Karpas-422 (cell line): ENCODE results near the gene DIP2B. TPM values are rescaled to one million over a fixed set of nuclear protein-coding genes. Genes with fewer than 3 reads are reported as not detected.

Experiments used
- DNase-seq: peaks from one replicate; pipeline ENCODE4 v3.0.0-alpha.2; 2015
- H2AFZ ChIP-seq: fragments of 200-600 bp; sonication (generic); 2 replicates; pipeline ENCODE4 v1.6.1; 2014; ENCODE audit warnings: antibody characterized with exemption, low read length, mixed read lengths
- H3K27ac ChIP-seq: fragments of 200-600 bp; sonication (generic); 2 replicates; pipeline ENCODE4 v1.5.1; 2014; ENCODE audit warnings: mild to moderate bottlenecking, low read length, moderate library complexity
- H3K27me3 ChIP-seq: fragments of 200-600 bp; sonication (generic); 2 replicates; pipeline ENCODE4 v1.6.1; 2014; ENCODE audit warnings: low read length, mixed read lengths
- H3K36me3 ChIP-seq: fragments of 200-600 bp; sonication (generic); 2 replicates; pipeline ENCODE4 v1.6.1; 2014; ENCODE audit warnings: low read length, mixed read lengths; ENCODE audit not compliant: insufficient read depth
- H3K4me1 ChIP-seq: fragments of 200-600 bp; sonication (generic); 2 replicates; pipeline ENCODE4 v1.6.1; 2014; ENCODE audit warnings: mild to moderate bottlenecking, low read length, mixed read lengths
- H3K4me2 ChIP-seq: fragments of 200-600 bp; sonication (generic); 2 replicates; pipeline ENCODE4 v1.6.1; 2014; ENCODE audit warnings: low read length, low read depth, mild to moderate bottlenecking; ENCODE audit not compliant: poor library complexity, severe bottlenecking
- H3K4me3 ChIP-seq: fragments of 200-600 bp; sonication (generic); 2 replicates; pipeline ENCODE4 v1.5.1; 2014; ENCODE audit warnings: mild to moderate bottlenecking, antibody characterized with exemption, low read length, mixed read lengths
- H3K79me2 ChIP-seq: fragments of 200-600 bp; sonication (generic); 2 replicates; pipeline ENCODE4 v1.6.1; 2014; ENCODE audit warnings: mild to moderate bottlenecking, low read length, mixed read lengths
- H3K9ac ChIP-seq: fragments of 200-600 bp; sonication (generic); 2 replicates; pipeline ENCODE4 v1.6.0; 2014; ENCODE audit warnings: low read length
- H3K9me2 ChIP-seq: fragments of 200-600 bp; sonication (generic), shearing (Covaris generic); replicated peaks from 2 replicates; pipeline ENCODE4 v1.6.0; 2014; ENCODE audit warnings: mild to moderate bottlenecking, low read length, moderate library complexity; ENCODE audit not compliant: insufficient read depth
- H3K9me3 ChIP-seq: fragments of 300-700, 200-600 bp; sonication (generic); 2 replicates; pipeline ENCODE4 v1.6.1; 2014; ENCODE audit warnings: low read length, mixed read lengths
- H4K20me1 ChIP-seq: fragments of 200-600 bp; sonication (generic); 2 replicates; pipeline ENCODE4 v1.6.1; 2014; ENCODE audit warnings: mild to moderate bottlenecking, antibody characterized with exemption, low read length, low read depth; ENCODE audit not compliant: insufficient read depth
- total RNA-seq: library from RNA; depleted of rRNA; stranded (reverse); fragments of >200 nt; shearing (Covaris generic); gene quantifications from 2 replicates; pipeline ENCODE4 v1.2.3, GENCODE V29; 2014; ENCODE audit warnings: low replicate concordance

DIP2B gene
- total RNA-seq, 1 experiment from 2014 or later, result 37.5 TPM

GRCh38 chr12:50642035-50642451, 137.3 kb downstream of the DIP2B start:
- H3K4me1 ChIP-seq, result peaks cover 39% of the 10 kb centered on the region
- no peaks in the 10 kb centered on the region for H3K27me3 ChIP-seq
- no peaks in the 10 kb centered on the region for H3K9me3 ChIP-seq
- H3K4me3 ChIP-seq, result no peak overlapping the region
- no peak overlapping the region for H3K4me2 ChIP-seq
- no peak overlapping the region for H2AFZ ChIP-seq
- no peaks in the 10 kb centered on the region for H3K9me2 ChIP-seq
- no peaks in the 10 kb centered on the region for H4K20me1 ChIP-seq
- H3K27ac ChIP-seq, result no peak overlapping the region
- H3K79me2 ChIP-seq, result peaks cover 57% of the 10 kb centered on the region
- H3K36me3 ChIP-seq, result no peaks in the 10 kb centered on the region
- no peak for DNase-seq
- no peak overlapping the region for H3K9ac ChIP-seq

- DNase-seq, result no peak
- H3K9me2 ChIP-seq, result no peaks in the 10 kb centered on the region
- no peaks in the 10 kb centered on the region for H3K9me3 ChIP-seq
- H2AFZ ChIP-seq, result no peak overlapping the region
- H4K20me1 ChIP-seq, result no peaks in the 10 kb centered on the region
- H3K27me3 ChIP-seq, result no peaks in the 10 kb centered on the region
- no peak overlapping the region for H3K27ac ChIP-seq
- no peak overlapping the region for H3K9ac ChIP-seq
- H3K79me2 ChIP-seq, result peaks cover 61% of the 10 kb centered on the region
- H3K36me3 ChIP-seq, result no peaks in the 10 kb centered on the region
- no peak overlapping the region for H3K4me3 ChIP-seq
- no peak overlapping the region for H3K4me2 ChIP-seq
- H3K4me1 ChIP-seq, result peaks cover 32% of the 10 kb centered on the region
Measured at GRCh38 chr12:50642761-50643160, 138.0 kb downstream of the DIP2B start.

DNA sequence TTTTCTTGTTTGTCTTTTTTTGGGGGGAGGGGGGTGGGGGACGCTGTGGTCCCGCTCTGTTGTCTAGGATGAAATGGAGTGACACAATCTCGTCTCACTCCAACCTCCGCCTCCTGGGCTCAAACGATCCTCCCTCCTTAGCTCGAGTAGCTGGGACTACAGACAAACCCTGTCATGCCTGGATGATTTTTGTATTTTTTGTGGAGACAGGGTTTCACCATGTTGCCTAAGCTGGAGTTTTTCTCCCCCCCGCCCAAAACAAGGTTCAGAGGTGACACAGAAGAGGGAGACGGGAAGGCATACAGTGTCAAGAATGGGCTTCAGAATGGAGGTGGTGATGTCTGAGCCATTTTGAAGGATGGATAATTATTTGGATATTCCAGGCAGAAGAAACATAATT, 142.2 kb downstream of the DIP2B start:
- Histone ChIP-seq H3K4me1 (no peaks in the 10 kb centered on the region), H3K36me3 (no peaks in the 10 kb centered on the region), H3K9me2 (no peaks in the 10 kb centered on the region), H3K27me3 (no peaks in the 10 kb centered on the region), H3K9ac (no peak overlapping the region), H3K4me2 (no peak overlapping the region), H3K9me3 (no peaks in the 10 kb centered on the region), H2AFZ (no peak overlapping the region), H4K20me1 (no peaks in the 10 kb centered on the region), H3K79me2 (peaks cover 47% of the 10 kb centered on the region), H3K4me3 (no peak overlapping the region), H3K27ac (no peak overlapping the region)
- DNase-seq, result no peak

- Histone ChIP-seq H4K20me1 (no peaks in the 10 kb centered on the region), H3K27ac (no peak overlapping the region), H3K9ac (no peak overlapping the region), H3K36me3 (no peaks in the 10 kb centered on the region), H3K4me3 (no peak overlapping the region), H3K4me2 (no peak overlapping the region), H2AFZ (no peak overlapping the region), H3K79me2 (peaks cover 46% of the 10 kb centered on the region), H3K4me1 (no peaks in the 10 kb centered on the region), H3K9me3 (no peaks in the 10 kb centered on the region), H3K27me3 (no peaks in the 10 kb centered on the region), H3K9me2 (no peaks in the 10 kb centered on the region)
- DNase-seq, result no peak
Measured at GRCh38 chr12:50647479-50647878, 142.7 kb downstream of the DIP2B start.

- H3K79me2 ChIP-seq, result peaks cover 58% of the 10 kb centered on the region
- no peaks in the 10 kb centered on the region for H3K9me2 ChIP-seq
- no peaks in the 10 kb centered on the region for H3K36me3 ChIP-seq
Measured at GRCh38 chr12:50650285-50650684, 145.5 kb downstream of the DIP2B start.

GRCh38 chr12:50655374-50655921, 150.7 kb downstream of the DIP2B start:
- peaks cover 70% of the 10 kb centered on the region for H3K79me2 ChIP-seq
- H2AFZ ChIP-seq, result no peak overlapping the region
- H3K4me2 ChIP-seq, result no peak overlapping the region
- H3K36me3 ChIP-seq, result no peaks in the 10 kb centered on the region
- DNase-seq, result no peak
- no peaks in the 10 kb centered on the region for H3K27me3 ChIP-seq
- H3K4me1 ChIP-seq, result no peaks in the 10 kb centered on the region
- no peaks in the 10 kb centered on the region for H3K9me2 ChIP-seq
- no peak overlapping the region for H3K27ac ChIP-seq
- no peaks in the 10 kb centered on the region for H4K20me1 ChIP-seq
- no peak overlapping the region for H3K9ac ChIP-seq
- H3K9me3 ChIP-seq, result no peaks in the 10 kb centered on the region
- no peak overlapping the region for H3K4me3 ChIP-seq

More at GRCh38 chr12:50650285-50650684, 145.5 kb downstream of the DIP2B start:
- H3K27me3 ChIP-seq, result no peaks in the 10 kb centered on the region
- no peak overlapping the region for H3K9ac ChIP-seq
- no peak for DNase-seq
- H3K4me3 ChIP-seq, result no peak overlapping the region
- H3K4me1 ChIP-seq, result no peaks in the 10 kb centered on the region
- H4K20me1 ChIP-seq, result no peaks in the 10 kb centered on the region
- H2AFZ ChIP-seq, result no peak overlapping the region
- no peak overlapping the region for H3K27ac ChIP-seq
- no peak overlapping the region for H3K4me2 ChIP-seq
- no peaks in the 10 kb centered on the region for H3K9me3 ChIP-seq

DNA sequence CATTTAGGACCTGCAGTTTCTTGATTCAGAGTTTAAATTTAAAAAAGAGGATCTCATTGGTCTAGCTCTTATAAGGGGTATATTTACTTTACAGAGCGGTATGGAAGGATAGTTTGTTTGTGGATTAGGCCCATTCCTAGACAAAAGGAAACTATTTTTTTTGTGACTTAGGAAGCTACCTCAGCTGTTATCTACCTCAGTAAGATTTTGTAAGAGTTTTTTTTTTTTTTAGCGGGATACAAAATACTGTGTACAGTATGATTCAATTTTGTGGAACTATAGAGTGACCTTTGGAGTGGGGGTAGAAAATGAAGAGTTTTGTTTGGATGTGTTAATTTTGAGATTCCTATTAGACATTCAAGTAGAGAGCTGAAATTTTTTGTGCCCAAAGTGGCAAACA, 154.5 kb downstream of the DIP2B start:
- Histone ChIP-seq H3K4me1 (no peaks in the 10 kb centered on the region), H3K27ac (no peak overlapping the region), H3K36me3 (no peaks in the 10 kb centered on the region), H3K9me2 (no peaks in the 10 kb centered on the region), H3K79me2 (peaks cover 60% of the 10 kb centered on the region), H3K27me3 (no peaks in the 10 kb centered on the region), H3K9me3 (no peaks in the 10 kb centered on the region), H3K4me3 (no peak overlapping the region), H4K20me1 (no peaks in the 10 kb centered on the region), H3K4me2 (no peak overlapping the region), H2AFZ (no peak overlapping the region), H3K9ac (no peak overlapping the region)
- no peak for DNase-seq

DNA sequence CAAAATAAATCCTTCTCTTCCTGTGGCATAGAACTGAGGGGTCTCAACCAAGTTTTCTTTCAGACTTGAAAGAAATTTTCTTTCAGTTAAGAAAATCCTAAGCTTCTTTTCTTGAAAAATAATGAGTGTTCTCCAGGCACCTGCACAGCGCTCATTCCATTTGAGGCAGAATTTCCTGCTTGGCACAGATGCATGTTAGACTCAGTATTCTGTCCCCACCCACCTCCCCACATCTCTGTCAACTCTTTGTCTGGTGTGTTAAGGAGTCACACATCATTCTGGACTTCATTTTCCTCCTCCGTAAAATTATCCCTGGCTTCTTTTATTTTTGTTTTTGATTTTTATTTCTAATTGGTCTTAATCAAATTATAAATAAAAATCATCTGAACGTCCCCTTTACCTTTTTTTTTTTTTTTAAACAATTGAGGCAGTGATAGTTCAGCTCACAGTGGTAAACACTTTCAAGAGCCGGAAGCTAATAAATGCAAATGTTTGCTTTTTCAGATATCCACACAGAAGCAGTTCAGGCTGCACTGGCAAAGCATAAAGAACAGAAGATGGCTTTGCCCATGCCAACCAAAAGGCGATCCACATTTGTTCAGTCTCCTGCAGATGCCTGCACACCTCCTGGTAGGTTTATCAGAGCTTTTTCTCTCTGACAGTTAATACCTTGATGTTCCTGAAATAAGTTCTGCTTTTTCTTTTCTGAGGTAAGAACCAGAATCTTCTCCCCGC, 155.1 kb downstream of the DIP2B start:
- Histone ChIP-seq H3K27ac (no peak overlapping the region), H3K79me2 (peaks cover 62% of the 10 kb centered on the region), H3K4me2 (no peak overlapping the region), H3K9me2 (no peaks in the 10 kb centered on the region), H3K9ac (no peak overlapping the region), H2AFZ (no peak overlapping the region), H4K20me1 (no peaks in the 10 kb centered on the region), H3K27me3 (no peaks in the 10 kb centered on the region), H3K4me3 (no peak overlapping the region), H3K4me1 (no peaks in the 10 kb centered on the region), H3K9me3 (no peaks in the 10 kb centered on the region), H3K36me3 (no peaks in the 10 kb centered on the region)
- no peak for DNase-seq
